Thoracic aorta (tissue), 2 donors: Measurements from ENCODE around the gene COL8A1. TPM values are rescaled to one million over a fixed set of nuclear protein-coding genes. Genes with fewer than 3 reads are reported as not detected.

Experiments used
- total RNA-seq, 2 donors: library from RNA; depleted of rRNA; stranded (reverse); fragments of >200 nt; gene quantifications; one replicate each; pipeline versions ENCODE4 v1.1.0 to v1.2.3, GENCODE V29; 2016

The COL8A1 gene
- total RNA-seq, 2 donors from 2014 or later = 253 to 916 TPM

Other genes with a start within 250 kb of the COL8A1 start
- gene CMSS1, start 179.3 kb downstream of the COL8A1 start, total RNA-seq = 10 to 100 TPM; 18.1 to 22.7 TPM